H9 (cell line): ENCODE results near the gene PRPSAP2. TPM values are rescaled to one million over a fixed set of nuclear protein-coding genes. Genes with fewer than 3 reads are reported as not detected.

Experiments used
- DNase-seq: peaks from one replicate; pipeline ENCODE4 v3.0.0-alpha.2; 2017
- H2AFZ ChIP-seq: one replicate; pipeline ENCODE4 v1.6.1; 2013; ENCODE audit warnings: mild to moderate bottlenecking, low read length, control low read depth, moderate library complexity
- H2AK5ac ChIP-seq: 2 replicates; pipeline ENCODE4 v1.6.1; 2013; ENCODE audit warnings: low read length, control low read depth, mixed read lengths; ENCODE audit not compliant: insufficient read length
- H2BK120ac ChIP-seq: one replicate; pipeline ENCODE4 v1.6.1; 2013; ENCODE audit warnings: low read depth, mild to moderate bottlenecking, low read length, control low read depth, inconsistent platforms; ENCODE audit not compliant: poor library complexity, severe bottlenecking
- H2BK12ac ChIP-seq: 2 replicates; pipeline ENCODE4 v1.6.1; 2013; ENCODE audit warnings: low read length, control low read depth, mixed read lengths, low read depth; ENCODE audit not compliant: insufficient read length
- H2BK15ac ChIP-seq: 2 replicates; pipeline ENCODE4 v1.6.1; 2013; ENCODE audit warnings: low read depth, low read length, control low read depth
- H2BK20ac ChIP-seq: one replicate; pipeline ENCODE4 v1.6.1; 2013; ENCODE audit warnings: low read depth, mild to moderate bottlenecking, low read length, control low read depth, inconsistent platforms; ENCODE audit not compliant: poor library complexity, severe bottlenecking
- H2BK5ac ChIP-seq: 2 replicates; pipeline ENCODE4 v1.6.1; 2013; ENCODE audit warnings: low read length, control low read depth, mixed read lengths; ENCODE audit not compliant: insufficient read length
- H3K14ac ChIP-seq: 2 replicates; pipeline ENCODE4 v1.6.1; 2013; ENCODE audit warnings: low read length, control low read depth; ENCODE audit not compliant: insufficient read depth
- H3K18ac ChIP-seq: 2 replicates; pipeline ENCODE4 v1.6.1; 2013; ENCODE audit warnings: low read depth, mild to moderate bottlenecking, mixed read lengths, low read length, control low read depth; ENCODE audit not compliant: insufficient read length
- H3K23ac ChIP-seq: 2 replicates; pipeline ENCODE4 v1.6.1; 2013; ENCODE audit warnings: low read length, control low read depth, mixed read lengths, low read depth; ENCODE audit not compliant: insufficient read length
- H3K23me2 ChIP-seq: 2 replicates; pipeline ENCODE4 v1.6.1; 2013; ENCODE audit warnings: low read depth, mild to moderate bottlenecking, mixed read lengths, low read length, control low read depth; ENCODE audit not compliant: insufficient read length, poor library complexity, severe bottlenecking
- H3K27ac ChIP-seq: 2 replicates; pipeline ENCODE4 v1.5.1; 2013; ENCODE audit warnings: low read length, control low read depth, mixed read lengths, low read depth; ENCODE audit not compliant: insufficient read length
- H3K27me3 ChIP-seq: 2 replicates; pipeline ENCODE4 v1.6.1; 2013; ENCODE audit warnings: low read length, control low read depth, inconsistent platforms; ENCODE audit not compliant: insufficient read depth
- H3K4ac ChIP-seq: 2 replicates; pipeline ENCODE4 v1.6.1; 2013; ENCODE audit warnings: low read depth, mild to moderate bottlenecking, control low read depth, inconsistent platforms, low read length, moderate library complexity
- H3K4me1 ChIP-seq: 2 replicates; pipeline ENCODE4 v1.6.1; 2013; ENCODE audit warnings: low read length, control low read depth, inconsistent platforms; ENCODE audit not compliant: insufficient read depth
- H3K4me2 ChIP-seq: 2 replicates; pipeline ENCODE4 v1.6.1; 2013; ENCODE audit warnings: low read length, control low read depth, mixed read lengths; ENCODE audit not compliant: insufficient read length, insufficient read depth
- H3K56ac ChIP-seq: 2 replicates; pipeline ENCODE4 v1.6.1; 2013; ENCODE audit warnings: low read depth, mild to moderate bottlenecking, mixed read lengths, low read length, control low read depth; ENCODE audit not compliant: insufficient read length
- H3K79me1 ChIP-seq: 2 replicates; pipeline ENCODE4 v1.6.1; 2013; ENCODE audit warnings: low read depth, mild to moderate bottlenecking, moderate library complexity, low read length, control low read depth, inconsistent platforms; ENCODE audit not compliant: insufficient read depth, poor library complexity, severe bottlenecking
- H3K79me2 ChIP-seq: 2 replicates; pipeline ENCODE4 v1.6.1; 2013; ENCODE audit warnings: low read length, control low read depth, inconsistent platforms; ENCODE audit not compliant: insufficient read depth
- H3K9ac ChIP-seq: 2 replicates; pipeline ENCODE4 v1.6.1; 2013; ENCODE audit warnings: low read length, control low read depth, mixed read lengths; ENCODE audit not compliant: insufficient read length; ENCODE audit errors: extremely low read depth
- H3K9me3 ChIP-seq: one replicate; pipeline ENCODE4 v1.6.1; 2013; ENCODE audit warnings: low read depth, low read length, inconsistent platforms; ENCODE audit not compliant: control insufficient read depth
- H3T11ph ChIP-seq: one replicate; pipeline ENCODE4 v1.6.1; 2013; ENCODE audit warnings: mild to moderate bottlenecking, low read length, control low read depth, inconsistent platforms
- H4K20me1 ChIP-seq: one replicate; pipeline ENCODE4 v1.6.1; 2013; ENCODE audit not compliant: control insufficient read depth, insufficient read length, insufficient read depth
- H4K5ac ChIP-seq: 2 replicates; pipeline ENCODE4 v1.6.1; 2013; ENCODE audit warnings: low read depth, mild to moderate bottlenecking, mixed read lengths, low read length, control low read depth; ENCODE audit not compliant: insufficient read length
- H4K8ac ChIP-seq: replicated peaks from 2 replicates; pipeline ENCODE4 v1.6.1; 2013; ENCODE audit warnings: low read length, control low read depth, mixed read lengths, low read depth; ENCODE audit not compliant: insufficient read length
- H4K91ac ChIP-seq: 2 replicates; pipeline ENCODE4 v1.6.1; 2013; ENCODE audit warnings: low read depth, mild to moderate bottlenecking, moderate library complexity, mixed read lengths, low read length, control low read depth; ENCODE audit not compliant: insufficient read length
- H3K27ac Mint-ChIP-seq, 3 experiments: 2 replicates in 2 of 3; 3 replicates in 1 of 3; pipeline ENCODE4 v1.8.0; 2020 to 2021; ENCODE audit warnings: mixed read lengths in 3 of 3, mild to moderate bottlenecking in 1 of 3, moderate library complexity in 1 of 3
- H3K27me3 Mint-ChIP-seq: 2 replicates; pipeline ENCODE4 v1.8.0; 2021; ENCODE audit warnings: low read depth, mild to moderate bottlenecking, moderate library complexity, mixed read lengths
- H3K36me3 Mint-ChIP-seq, 3 experiments: 2 replicates in 2 of 3; 3 replicates in 1 of 3; pipeline ENCODE4 v1.8.0; 2020 to 2021; ENCODE audit warnings: low read depth in 3 of 3, mixed read lengths in 3 of 3; ENCODE audit not compliant: insufficient read depth in 1 of 3
- H3K4me1 Mint-ChIP-seq, 2 experiments: 2 replicates each; pipeline ENCODE4 v1.8.0; 2020; ENCODE audit warnings: mixed read lengths in 2 of 2
- H3K4me3 Mint-ChIP-seq, 2 experiments: 2 replicates in 1 of 2; 3 replicates in 1 of 2; pipeline ENCODE4 v1.8.0; 2020 to 2021; ENCODE audit warnings: mild to moderate bottlenecking in 2 of 2, mixed read lengths in 2 of 2, moderate library complexity in 1 of 2
- H3K9me3 Mint-ChIP-seq, 2 experiments: 2 replicates in 1 of 2; 3 replicates in 1 of 2; pipeline ENCODE4 v1.8.0; 2020; ENCODE audit warnings: mild to moderate bottlenecking in 2 of 2, mixed read lengths in 2 of 2, moderate library complexity in 1 of 2
- CTCF ChIP-seq: fragments of 200-600 bp; sonication (generic); conservative IDR thresholded peaks from 3 replicates; pipeline ENCODE4 v1.8.0; 2021; ENCODE audit warnings: antibody characterized with exemption, mild to moderate bottlenecking
- WGBS: extraction: QIAGEN DNeasy Blood & Tissue Kit; methylation state at CpG from one replicate; pipeline ENCODE4 v1.1.7; 2013; ENCODE audit warnings: missing lambda C conversion rate, low lambda C conversion rate, mixed read lengths; ENCODE audit not compliant: insufficient read length; ENCODE audit errors: extremely low coverage; 5-methylcytosine and 5-hydroxymethylcytosine counted together
- total RNA-seq: library from RNA; stranded (reverse); gene quantifications from 2 replicates; pipeline ENCODE4 v1.2.1, GENCODE V29; 2021

PRPSAP2 gene
- total RNA-seq, 1 experiment from 2014 or later: 58.0 TPM

- H3K4me1 ChIP-seq: no peaks in the 10 kb centered on the region
- no peak overlapping the region for H2AK5ac ChIP-seq
- H3K56ac ChIP-seq: no peak overlapping the region
- no peak overlapping the region for H3K18ac ChIP-seq
- H4K91ac ChIP-seq: no peak overlapping the region
- H4K20me1 ChIP-seq: no peaks in the 10 kb centered on the region
- H3K4ac ChIP-seq: no peak overlapping the region
- no CpG with 5 or more reads among the region's 15 CpGs for WGBS
- no peaks in the 10 kb centered on the region for H3K9me3 ChIP-seq
- no peaks in the 10 kb centered on the region for H3K27me3 Mint-ChIP-seq
- no peak overlapping the region for H2BK12ac ChIP-seq
- no peak overlapping the region for H2BK120ac ChIP-seq
- no peak overlapping the region; a peak in 1 of 5 replicates for H3K4me3 Mint-ChIP-seq
- no peak overlapping the region for H3T11ph ChIP-seq
- H3K23ac ChIP-seq: no peak overlapping the region
- no peaks in the 10 kb centered on the region for H3K23me2 ChIP-seq
- H3K4me2 ChIP-seq: no peak overlapping the region
- H3K27me3 ChIP-seq: no peaks in the 10 kb centered on the region
- H3K36me3 Mint-ChIP-seq: no peaks in the 10 kb centered on the region
- no peak overlapping the region for H4K8ac ChIP-seq
- no peak overlapping the region for H3K14ac ChIP-seq
- no peaks in the 10 kb centered on the region for H3K9me3 Mint-ChIP-seq
- no peak overlapping the region for H2BK15ac ChIP-seq
- no peak overlapping the region for H2BK20ac ChIP-seq
- H3K27ac ChIP-seq: no peak overlapping the region
- DNase-seq: no peak
- no peak overlapping the region for H3K9ac ChIP-seq
- no peak overlapping the region for H2BK5ac ChIP-seq
- no peak for TF ChIP-seq CTCF
- no peak overlapping the region for H4K5ac ChIP-seq
- H3K79me2 ChIP-seq: no peaks in the 10 kb centered on the region
- peaks cover 8% of the 10 kb centered on the region in 2 experiments for H3K4me1 Mint-ChIP-seq
- H3K79me1 ChIP-seq: no peaks in the 10 kb centered on the region
- H3K27ac Mint-ChIP-seq: no peak overlapping the region
- H2AFZ ChIP-seq: no peak overlapping the region
Observed at GRCh38 chr17:18960241-18960665, 102.3 kb downstream of the PRPSAP2 start.
